ENCODE data around the gene NSD2. TPM values are rescaled to one million over a fixed set of nuclear protein-coding genes. Genes with fewer than 3 reads are reported as not detected.
A peak's percentile ranks its signal among the peaks of the same experiment; 100 is the strongest.

Gene NSD2
- total and polyA plus RNA-seq, 5 experiments from 2014 or later: 3.8 to 37.4 (median 5.4) TPM

DNA sequence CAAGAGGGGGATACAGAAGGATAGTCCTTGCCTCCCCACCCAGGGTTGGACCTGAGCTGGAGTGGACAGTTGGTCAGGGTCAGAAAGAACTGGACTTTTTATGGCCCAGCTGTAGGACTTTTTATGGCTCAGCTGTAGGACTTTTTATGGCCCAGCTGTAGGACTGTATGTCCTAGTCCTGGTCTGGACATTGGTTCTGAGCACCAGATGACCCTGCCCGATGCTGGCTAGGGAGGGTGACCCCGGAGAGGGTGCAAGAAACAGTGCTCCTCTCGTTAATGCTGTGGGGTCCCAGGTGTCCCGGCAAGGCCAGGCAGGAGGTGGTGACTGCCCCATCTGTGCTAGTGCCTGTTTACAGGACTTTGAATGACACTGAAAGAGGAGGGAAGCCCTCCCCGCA is 13.3 kb upstream of the NSD2 start:
- Mint-ChIP-seq H3K27ac (peak overlapping the region in 2 of 10 donors; percentile 52 to 80), H3K9me3 (no peaks in the 10 kb centered on the region), H3K4me1 (peaks cover 16 to 44% (median 40%) of the 10 kb centered on the region in 4 donors), H3K4me3 (peak overlapping the region in 1 of 10 donors; percentile 76), H3K27me3 (no peaks in the 10 kb centered on the region), H3K36me3 (peaks cover 0 to 3% (median 0%) of the 10 kb centered on the region in 3 donors)
- ATAC-seq (no peak), DNase-seq (no peak)
- POLR2A ChIA-PET: interaction anchor here (0.7 to 3.6 kb wide), 3 partner anchors 12 to 146 kb away, joined by 4 to 57 read pairs (median 5); partner anchors contain the start of genes NSD2 and SLBP

DNA sequence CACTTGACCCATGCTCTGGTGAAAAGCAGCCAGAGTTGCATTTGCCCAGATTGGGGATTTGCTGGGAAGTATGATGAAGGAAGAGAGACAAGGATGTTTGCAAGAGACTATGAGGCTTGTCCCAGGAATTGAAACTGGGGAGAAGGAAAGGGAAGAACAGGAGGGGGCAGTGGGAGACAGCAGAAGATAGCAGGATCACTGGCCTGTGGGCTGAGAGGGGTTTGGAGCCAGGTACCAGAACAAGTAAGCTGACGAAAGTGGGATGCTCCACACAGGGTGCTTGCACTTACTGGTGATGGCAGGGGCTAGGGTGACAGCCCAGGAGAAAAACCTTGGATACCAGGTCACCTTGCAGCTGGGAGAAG is 11.8 kb upstream of the NSD2 start:
- H3K36me3 Mint-ChIP-seq: no peaks in the 10 kb centered on the region
- H3K27me3 Mint-ChIP-seq: no peaks in the 10 kb centered on the region
- no peak for ATAC-seq
- H3K4me1 Mint-ChIP-seq: peaks cover 21 to 48% (median 44%) of the 10 kb centered on the region in 4 donors
- H3K4me3 Mint-ChIP-seq: peak overlapping the region in 3 of 10 donors; percentile 1 to 52 (median 40)
- no peak for DNase-seq
- no peaks in the 10 kb centered on the region for H3K9me3 Mint-ChIP-seq
- POLR2A ChIA-PET: interaction anchor here (0.6 to 1.5 kb wide), 2 partner anchors 147 to 725 kb away, joined by 3 to 5 read pairs; partner anchors contain the start of gene SLBP
- peak overlapping the region in 8 of 10 donors; percentile 1 to 86 (median 50) for H3K27ac Mint-ChIP-seq

DNA sequence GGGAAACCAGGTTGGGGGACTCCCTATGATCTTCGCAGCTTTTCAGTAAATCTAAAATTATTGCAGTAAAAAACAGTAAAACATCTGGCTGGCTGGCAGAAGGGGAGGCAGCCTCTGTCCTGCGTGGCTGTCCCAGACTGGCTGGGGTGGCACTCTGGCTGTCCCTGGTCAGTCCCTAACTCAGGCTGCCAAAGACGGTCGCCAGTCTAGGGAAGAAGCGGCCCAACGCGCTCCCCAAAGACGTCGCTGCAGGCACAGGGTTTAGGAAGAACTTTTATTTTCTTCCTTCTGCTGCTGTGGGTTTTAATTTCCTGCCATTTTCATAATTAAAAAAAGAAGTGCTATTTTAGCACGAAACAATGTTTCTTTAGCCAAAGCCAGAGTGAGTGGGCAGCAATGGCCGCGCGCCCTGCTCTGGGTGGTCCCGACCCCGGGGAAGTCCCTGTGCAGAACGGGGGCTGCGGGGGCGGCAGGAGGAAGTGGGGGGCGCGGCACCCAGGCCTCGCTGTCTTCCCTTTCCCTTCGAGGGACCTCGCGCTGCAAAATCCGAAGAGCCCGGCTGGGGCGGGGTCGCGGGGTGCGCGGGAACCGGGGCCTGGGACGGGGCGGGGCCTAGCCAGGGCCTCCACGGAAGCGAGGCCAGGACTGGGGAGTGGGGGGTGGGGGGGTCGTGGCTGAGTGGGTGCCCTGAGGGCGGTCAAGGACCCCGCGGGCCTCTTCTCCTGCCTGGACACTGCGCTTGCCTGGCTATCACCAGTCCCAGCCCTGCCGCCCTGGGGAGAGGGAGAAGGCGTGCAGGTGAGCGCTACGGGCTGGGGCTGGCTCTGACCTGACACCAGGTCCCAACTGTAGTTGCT is 8.9 kb upstream of the NSD2 start:
- DNase-seq (peak in 6 of 10 donors; percentile 15 to 50 (median 38)), ATAC-seq (peak; percentile 79 to 82)
- peak overlapping the region; percentile 87 to 97 (median 93) for H3K27ac Mint-ChIP-seq
- H3K27me3 Mint-ChIP-seq: no peaks in the 10 kb centered on the region
- no peaks in the 10 kb centered on the region for H3K36me3 Mint-ChIP-seq
- H3K4me1 Mint-ChIP-seq: peaks cover 19 to 36% (median 32%) of the 10 kb centered on the region in 4 donors
- H3K9me3 Mint-ChIP-seq: no peaks in the 10 kb centered on the region
- H3K4me3 Mint-ChIP-seq: peak overlapping the region; percentile 75 to 91 (median 88)
- POLR2A ChIA-PET: interaction anchor here (0.6 to 2.3 kb wide), 6 partner anchors 8 to 1414 kb away, joined by 3 to 20 read pairs (median 3); partner anchors contain the start of genes NSD2 and RNF4

DNA sequence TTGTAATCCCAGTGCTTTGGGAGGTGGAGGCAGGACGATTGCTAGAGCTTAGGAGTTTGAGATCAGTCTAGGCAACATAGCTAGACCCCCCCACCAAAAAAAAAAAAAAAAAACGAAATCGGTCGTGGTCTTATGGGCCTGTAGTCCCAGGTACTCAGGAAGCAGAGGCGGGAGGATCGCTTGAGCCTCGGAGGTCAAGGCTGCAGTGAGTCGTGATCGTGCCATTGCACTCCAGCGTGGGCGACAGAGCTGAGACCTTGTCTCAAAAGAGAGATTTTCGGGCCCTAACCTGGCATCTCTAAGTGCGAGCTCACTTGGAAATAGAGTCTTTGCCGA is 8.3 kb upstream of the NSD2 start:
- POLR2A ChIA-PET: interaction anchor here (0.6 to 1.3 kb wide), 4 partner anchors 12 to 1414 kb away, joined by 3 read pairs; no protein-coding TSS in a partner anchor
- Mint-ChIP-seq H3K9me3 (no peaks in the 10 kb centered on the region), H3K36me3 (no peaks in the 10 kb centered on the region), H3K27ac (peak overlapping the region; percentile 87 to 97 (median 92)), H3K4me1 (peaks cover 17 to 32% (median 28%) of the 10 kb centered on the region in 4 donors), H3K27me3 (no peaks in the 10 kb centered on the region), H3K4me3 (peak overlapping the region; percentile 74 to 91 (median 82))
- DNase-seq (no peak), ATAC-seq (peak; percentile 13 to 26)

DNA sequence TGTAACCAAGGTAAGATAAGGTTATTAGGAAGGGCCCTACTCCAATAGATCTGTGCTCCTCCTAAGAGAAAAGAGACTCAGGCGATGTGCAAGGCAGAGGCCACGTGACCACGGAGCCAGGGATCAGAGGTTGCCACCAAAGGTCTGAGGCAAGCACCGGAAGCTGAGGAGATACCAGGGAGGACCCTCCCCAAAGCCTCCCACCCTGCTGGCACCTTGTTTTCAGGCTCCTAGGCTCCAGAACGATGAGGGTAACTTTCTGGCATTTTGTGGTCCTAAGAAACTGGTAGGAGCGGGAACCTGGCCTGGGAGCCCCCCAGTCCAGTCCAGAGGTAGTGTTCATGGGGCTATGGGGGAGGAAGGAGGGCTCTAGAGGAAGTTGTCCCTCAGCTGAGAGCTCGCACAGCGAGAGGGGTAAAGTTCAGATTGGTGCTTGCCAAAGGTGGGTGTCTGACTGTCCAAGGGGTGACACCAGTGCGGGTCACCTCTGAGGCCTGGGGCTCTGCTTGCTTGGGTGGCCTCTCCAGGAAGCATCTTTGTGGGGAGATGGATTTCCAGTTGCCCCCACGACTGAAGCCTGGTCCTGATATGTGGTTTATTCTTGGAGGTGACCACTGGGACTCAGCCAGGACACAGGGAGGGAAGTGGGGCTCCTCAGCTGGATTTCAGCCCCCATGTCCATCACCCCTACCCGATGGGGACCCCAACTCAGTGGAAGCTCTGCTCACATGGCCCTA is 7.7 kb upstream of the NSD2 start:
- ATAC-seq (peak; percentile 12 to 29), DNase-seq (no peak)
- no peaks in the 10 kb centered on the region for H3K36me3 Mint-ChIP-seq
- H3K27me3 Mint-ChIP-seq: no peaks in the 10 kb centered on the region
- peak overlapping the region; percentile 87 to 97 (median 92) for H3K27ac Mint-ChIP-seq
- peak overlapping the region; percentile 74 to 91 (median 82) for H3K4me3 Mint-ChIP-seq
- peaks cover 17 to 32% (median 28%) of the 10 kb centered on the region in 4 donors for H3K4me1 Mint-ChIP-seq
- POLR2A ChIA-PET: interaction anchor here (0.7 to 1.3 kb wide), 2 partner anchors 14 to 533 kb away, joined by 3 read pairs; no protein-coding TSS in a partner anchor
- no peaks in the 10 kb centered on the region for H3K9me3 Mint-ChIP-seq

DNA sequence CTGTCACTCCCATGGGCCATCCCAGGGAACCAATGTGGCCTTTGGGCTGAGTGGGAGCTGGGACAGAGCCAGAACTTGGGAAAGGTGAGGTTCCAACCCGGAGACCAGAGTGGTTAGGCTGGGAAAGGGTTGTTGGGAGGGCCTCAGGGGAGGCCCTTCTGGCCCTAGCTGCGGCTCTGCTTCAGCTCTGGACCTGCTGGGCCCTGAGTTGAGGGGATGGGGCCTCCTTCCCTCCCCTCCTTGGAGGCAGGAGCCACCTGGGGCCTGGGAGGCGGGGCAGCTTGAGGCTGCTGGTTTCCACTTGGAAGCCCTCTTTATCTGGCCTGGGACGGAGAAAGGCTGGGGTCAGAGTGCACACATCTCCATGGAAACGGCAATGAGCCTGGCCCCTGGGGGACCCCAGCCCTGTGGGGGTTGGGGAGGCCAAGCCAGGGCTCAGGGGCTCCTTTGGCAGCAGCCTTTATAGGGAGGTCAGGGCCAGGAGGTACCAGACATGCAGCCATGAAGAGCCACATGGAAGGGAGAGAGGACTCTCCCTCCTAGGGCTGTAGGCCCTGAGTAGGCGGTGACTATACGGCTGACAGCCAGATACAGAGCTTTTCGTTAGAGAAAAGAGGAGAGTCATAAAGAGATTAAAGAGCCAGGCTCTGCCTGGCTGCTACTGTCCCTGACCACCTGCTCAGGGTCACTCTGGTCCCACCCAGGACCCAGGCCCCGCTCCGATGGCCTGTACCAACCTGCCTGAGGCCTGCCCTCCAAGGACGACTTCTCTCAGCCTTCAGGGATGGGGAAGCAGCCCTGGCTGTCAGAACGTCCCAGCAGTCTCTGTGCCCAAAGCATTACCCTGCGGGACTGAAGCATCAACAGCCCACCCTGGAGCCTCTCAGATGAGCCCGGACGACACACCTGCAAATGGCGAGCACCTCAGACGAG is 6.9 kb upstream of the NSD2 start:
- peak overlapping the region in 6 of 10 donors; percentile 36 to 97 (median 62) for H3K27ac Mint-ChIP-seq
- H3K36me3 Mint-ChIP-seq: no peaks in the 10 kb centered on the region
- peak overlapping the region in 1 of 10 donors; percentile 45 for H3K4me3 Mint-ChIP-seq
- ATAC-seq: no peak
- DNase-seq: no peak
- POLR2A ChIA-PET: interaction anchor here (1.0 kb wide), 1 partner anchor 9 kb away, joined by 3 read pairs; the partner anchor contains the start of gene LETM1
- no peaks in the 10 kb centered on the region for H3K27me3 Mint-ChIP-seq
- H3K9me3 Mint-ChIP-seq: no peaks in the 10 kb centered on the region
- peaks cover 15 to 32% (median 27%) of the 10 kb centered on the region in 4 donors for H3K4me1 Mint-ChIP-seq

DNA sequence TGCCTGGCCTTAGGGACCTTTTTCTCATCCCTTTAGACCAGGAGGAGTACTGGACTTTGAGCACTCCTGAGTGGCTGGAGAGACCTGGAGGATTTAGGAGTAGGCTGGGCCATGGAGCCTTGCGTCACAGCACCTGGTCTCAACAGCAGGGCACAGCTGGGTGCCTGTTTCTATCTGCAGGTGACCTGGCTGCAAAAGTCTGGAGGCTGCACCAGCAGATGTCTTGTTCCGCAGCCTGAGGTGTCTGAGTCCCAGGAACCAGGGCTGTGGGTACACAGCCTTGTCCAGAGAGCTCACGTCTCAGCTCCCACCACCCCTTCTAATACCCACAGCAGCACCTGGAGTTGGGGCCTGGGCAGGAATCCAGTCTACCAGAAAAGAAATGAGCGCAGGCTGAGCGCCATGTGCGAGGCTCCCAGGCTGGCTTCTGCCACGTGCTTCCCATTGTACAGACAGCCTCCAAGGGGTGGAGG is 5.0 kb upstream of the NSD2 start:
- POLR2A ChIA-PET: interaction anchor here (0.6 kb wide), 1 partner anchor 19 kb away, joined by 3 read pairs; no protein-coding TSS in a partner anchor
- peaks cover 19 to 40% (median 34%) of the 10 kb centered on the region in 4 donors for H3K4me1 Mint-ChIP-seq
- H3K36me3 Mint-ChIP-seq: no peaks in the 10 kb centered on the region
- DNase-seq: no peak
- H3K27me3 Mint-ChIP-seq: no peaks in the 10 kb centered on the region
- no peaks in the 10 kb centered on the region for H3K9me3 Mint-ChIP-seq
- no peak overlapping the region for H3K4me3 Mint-ChIP-seq
- no peak overlapping the region for H3K27ac Mint-ChIP-seq
- ATAC-seq: no peak

DNA sequence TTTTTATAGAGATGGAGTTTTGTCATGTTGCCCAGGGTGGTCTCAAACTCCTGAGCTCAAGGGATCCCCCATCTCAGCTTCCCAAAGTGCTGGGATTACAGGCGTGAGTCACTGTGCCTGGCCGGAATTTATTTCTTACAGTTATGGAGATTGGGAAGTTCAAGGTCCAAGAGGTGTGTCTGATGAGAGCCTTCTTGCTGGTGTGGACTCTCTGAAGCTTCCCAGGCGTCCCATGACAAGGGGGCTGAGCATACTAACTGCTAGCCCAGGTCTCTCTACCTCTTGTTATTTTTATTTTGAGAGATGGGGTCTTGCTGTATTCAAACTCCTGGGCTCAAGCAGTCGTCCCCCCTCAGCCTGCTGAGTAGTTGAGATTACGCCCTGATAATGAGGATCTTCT is 2.9 kb upstream of the NSD2 start:
- H3K27ac Mint-ChIP-seq: peak overlapping the region in 2 of 10 donors; percentile 40 to 95
- H3K4me1 Mint-ChIP-seq: peaks cover 16 to 33% (median 29%) of the 10 kb centered on the region in 4 donors
- no peaks in the 10 kb centered on the region for H3K36me3 Mint-ChIP-seq
- H3K27me3 Mint-ChIP-seq: peaks cover 0 to 3% (median 0%) of the 10 kb centered on the region in 5 donors
- DNase-seq (no peak), ATAC-seq (no peak)
- POLR2A ChIA-PET: interaction anchor here (0.6 to 1.5 kb wide), 4 partner anchors 10 to 1261 kb away, joined by 3 to 6 read pairs (median 4); partner anchors contain the start of gene LETM1
- H3K9me3 Mint-ChIP-seq: no peaks in the 10 kb centered on the region
- peak overlapping the region in 1 of 10 donors; percentile 37 for H3K4me3 Mint-ChIP-seq

DNA sequence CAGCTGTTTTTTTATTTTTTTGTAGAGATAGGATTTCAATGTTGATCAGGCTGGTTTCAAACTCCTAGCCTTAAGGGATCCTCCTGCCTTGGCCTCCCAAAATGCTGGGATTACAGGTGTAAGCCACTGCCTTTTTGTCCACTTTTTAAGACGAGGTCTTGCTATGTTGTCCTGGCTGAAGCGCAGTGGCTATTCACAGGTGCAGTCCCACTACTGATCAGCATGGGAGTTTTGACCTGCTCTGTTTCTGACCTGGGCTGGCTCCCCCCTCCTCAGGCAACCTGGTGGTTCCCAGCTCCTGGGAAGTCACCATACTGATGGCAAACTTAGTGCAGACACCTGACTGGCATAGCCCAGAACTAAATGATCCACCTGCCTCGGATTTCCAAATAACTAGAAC is 2.3 kb upstream of the NSD2 start:
- DNase-seq (no peak), ATAC-seq (no peak)
- peak overlapping the region in 5 of 10 donors; percentile 20 to 95 (median 93) for H3K27ac Mint-ChIP-seq
- peaks cover 13 to 29% (median 28%) of the 10 kb centered on the region in 4 donors for H3K4me1 Mint-ChIP-seq
- H3K4me3 Mint-ChIP-seq: peak overlapping the region in 1 of 10 donors; percentile 39
- no peaks in the 10 kb centered on the region for H3K36me3 Mint-ChIP-seq
- H3K27me3 Mint-ChIP-seq: peaks cover 0 to 3% (median 0%) of the 10 kb centered on the region in 5 donors
- H3K9me3 Mint-ChIP-seq: no peaks in the 10 kb centered on the region
- POLR2A ChIA-PET: interaction anchor here (1.5 to 2.3 kb wide), 2 partner anchors 8 to 12 kb away, joined by 6 to 20 read pairs; partner anchors contain the start of gene LETM1

DNA sequence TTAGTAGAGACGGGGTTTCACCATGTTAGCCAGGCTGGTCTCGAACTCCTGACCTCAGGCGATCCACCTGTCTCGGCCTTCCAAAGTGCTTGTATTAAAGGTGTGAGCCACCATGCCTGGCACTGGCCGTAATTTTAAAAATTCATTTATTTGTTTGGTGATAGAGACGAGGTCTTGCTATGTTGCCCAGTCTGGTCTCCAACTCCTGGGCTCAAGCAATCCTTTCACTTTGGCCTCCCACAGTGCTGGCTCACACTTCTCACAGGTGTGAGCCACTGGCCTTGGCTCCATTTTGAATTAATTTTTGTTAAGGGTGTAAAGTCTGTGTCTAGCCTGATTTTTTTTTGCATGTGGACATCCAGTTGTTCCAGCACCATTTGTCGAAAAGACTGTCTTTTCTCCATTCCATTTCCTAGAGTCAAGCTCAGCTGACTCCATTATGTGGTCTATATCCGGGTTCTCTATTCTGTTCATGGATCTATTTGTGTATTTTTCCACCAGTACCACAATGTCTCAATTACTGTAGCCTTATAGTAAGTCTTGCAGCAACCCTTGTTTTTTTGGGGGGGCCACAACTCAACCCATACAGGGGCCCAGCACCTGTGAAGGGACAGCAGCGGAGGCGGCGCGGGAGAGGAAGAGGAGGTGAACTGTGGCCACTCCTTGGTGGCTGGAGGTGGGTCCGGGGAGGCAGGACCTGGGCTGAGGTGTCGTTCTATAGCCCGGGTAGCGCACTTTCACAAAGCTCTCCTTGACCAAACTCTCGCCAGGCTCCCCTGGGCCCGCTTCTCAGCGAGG is 1.5 kb upstream of the NSD2 start:
- no peak for ATAC-seq
- peak overlapping the region; percentile 74 to 90 (median 84) for H3K4me3 Mint-ChIP-seq
- no peaks in the 10 kb centered on the region for H3K9me3 Mint-ChIP-seq
- H3K27ac Mint-ChIP-seq: peak overlapping the region; percentile 25 to 98 (median 93)
- H3K27me3 Mint-ChIP-seq: peaks cover 0 to 3% (median 0%) of the 10 kb centered on the region in 5 donors
- DNase-seq: no peak
- POLR2A ChIA-PET: interaction anchor here (0.5 to 2.3 kb wide), 11 partner anchors 9 to 1094 kb away, joined by 3 to 57 read pairs (median 5); partner anchors contain the start of genes CTBP1, GRK4, LETM1 and NELFA
- H3K36me3 Mint-ChIP-seq: no peaks in the 10 kb centered on the region
- H3K4me1 Mint-ChIP-seq: peaks cover 9 to 35% (median 33%) of the 10 kb centered on the region in 4 donors

DNA sequence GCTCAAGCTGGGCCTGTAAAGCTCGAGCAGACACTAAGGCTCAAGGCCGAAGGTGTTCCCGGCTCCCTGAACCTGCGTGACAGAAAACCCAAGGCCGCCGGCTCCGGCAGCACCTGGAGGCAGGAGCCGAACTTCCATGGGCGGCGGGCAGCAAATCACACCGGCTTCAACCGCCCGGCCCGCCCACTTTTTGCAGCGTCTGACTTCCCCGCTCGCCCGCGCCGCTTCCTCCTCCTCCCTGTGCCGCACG is 940 bp upstream of the NSD2 start:
- no peaks in the 10 kb centered on the region for H3K9me3 Mint-ChIP-seq
- H3K27me3 Mint-ChIP-seq: peaks cover 0 to 3% (median 0%) of the 10 kb centered on the region in 5 donors
- peak overlapping the region; percentile 25 to 98 (median 93) for H3K27ac Mint-ChIP-seq
- peaks cover 9 to 35% (median 34%) of the 10 kb centered on the region in 4 donors for H3K4me1 Mint-ChIP-seq
- ATAC-seq (peak; percentile 78), DNase-seq (peak; percentile 77 to 91 (median 86))
- H3K36me3 Mint-ChIP-seq: no peaks in the 10 kb centered on the region
- POLR2A ChIA-PET: interaction anchor here (0.5 to 2.3 kb wide), 13 partner anchors 9 to 1093 kb away, joined by 3 to 57 read pairs (median 5); partner anchors contain the start of genes CTBP1, GRK4, LETM1 and NELFA
- H3K4me3 Mint-ChIP-seq: peak overlapping the region; percentile 74 to 90 (median 84)
